Measurements from ENCODE around the gene KLHDC8A.
"Not testable (repeated sequence)": the region's sequence is repeated elsewhere in the genome, so short reads cannot be mapped to it uniquely, and the experiment has no call there.

Gene KLHDC8A

DNA sequence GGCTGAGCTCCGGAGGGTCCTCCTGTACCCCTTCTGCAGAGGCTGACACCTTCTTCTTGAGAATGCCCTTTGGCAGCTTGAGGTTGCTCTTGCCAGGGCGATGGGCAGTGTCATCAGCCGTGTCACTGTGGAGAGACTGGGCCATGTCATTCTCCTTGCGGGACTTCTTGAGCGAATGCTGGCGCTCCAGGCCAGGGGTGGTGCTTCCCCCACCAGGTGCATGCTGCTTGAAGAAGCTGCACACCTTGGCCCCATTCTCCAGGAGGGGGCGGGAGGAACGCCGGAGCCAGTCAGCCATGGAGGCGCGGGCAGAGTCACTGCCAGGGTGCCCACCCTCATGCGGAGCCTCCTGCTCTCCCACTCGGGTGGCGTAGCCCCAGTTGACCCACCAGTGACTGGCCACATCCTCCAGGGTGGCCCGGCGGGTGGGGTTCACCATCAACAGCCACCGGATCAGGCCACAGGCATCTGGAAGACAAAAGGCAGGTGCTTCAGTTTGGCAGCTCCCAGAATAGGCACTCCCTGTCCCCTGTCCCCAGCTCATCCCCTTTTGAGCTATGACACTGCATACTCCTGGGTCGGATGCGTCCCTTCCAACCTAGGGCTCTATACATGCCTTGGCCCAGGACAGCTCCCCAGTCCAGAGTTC, 52.6 kb downstream of the KLHDC8A start:
- DNase-seq (ENCODE audit: insufficient read length, low spot score), result no peak
- no peak for FAIRE-seq
- no peak for TF ChIP-seq SPI1 (IDR thresholded peaks at IDR 0.05; ENCODE audit: low read depth, low read length)
- TF ChIP-seq TAF1 (IDR thresholded peaks at IDR 0.05; ENCODE audit: low read depth, low read length), result no peak

DNA sequence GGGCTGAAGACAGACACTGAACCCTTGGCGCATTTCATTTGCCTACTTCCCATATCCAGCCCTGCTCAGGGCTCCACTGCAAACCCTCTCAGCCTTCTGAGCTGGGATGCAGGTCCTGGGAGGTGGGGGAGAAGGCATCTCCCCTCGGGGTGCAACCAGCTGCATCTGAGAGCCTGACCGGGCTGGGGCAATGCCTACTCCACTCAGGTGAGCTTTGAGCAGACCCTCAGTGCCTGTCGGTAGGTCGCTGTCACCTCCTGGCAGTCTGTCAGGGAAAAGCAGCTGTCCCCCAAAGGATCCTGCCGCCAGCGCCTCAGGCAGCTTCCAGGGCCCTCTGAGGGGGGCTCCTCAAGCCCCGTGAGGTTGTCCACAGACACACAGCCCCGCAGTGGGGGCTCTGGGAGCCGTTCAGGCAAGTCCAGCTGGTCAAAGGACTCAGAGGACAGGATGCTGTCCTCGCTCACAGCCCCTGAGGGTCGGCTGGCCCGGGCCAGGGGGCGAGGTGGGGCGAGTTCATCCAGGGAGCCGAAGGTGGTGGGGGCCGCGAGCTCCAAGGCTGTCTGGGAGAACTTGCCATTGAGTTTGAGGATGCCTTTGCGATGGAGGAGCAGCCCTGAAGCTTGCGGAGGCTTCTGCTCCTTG, 53.4 kb downstream of the KLHDC8A start:
- FAIRE-seq (no peak), DNase-seq (ENCODE audit: insufficient read length, low spot score) (no peak)
- TF ChIP-seq POLR2A (IDR thresholded peaks at IDR 0.05; ENCODE audit: low read depth, low read length) (no peak), SPI1 (IDR thresholded peaks at IDR 0.05; ENCODE audit: low read depth, low read length) (no peak), POU2F2 (IDR thresholded peaks at IDR 0.05; ENCODE audit: low read depth, low read length) (no peak), POLR2AphosphoS5 (IDR thresholded peaks at IDR 0.05; ENCODE audit: low read depth, low read length) (no peak), PAX5 (IDR thresholded peaks at IDR 0.05; ENCODE audit: insufficient read depth, low read length, severe bottlenecking) (no peak), TAF1 (IDR thresholded peaks at IDR 0.05; ENCODE audit: low read depth, low read length) (no peak)

DNA sequence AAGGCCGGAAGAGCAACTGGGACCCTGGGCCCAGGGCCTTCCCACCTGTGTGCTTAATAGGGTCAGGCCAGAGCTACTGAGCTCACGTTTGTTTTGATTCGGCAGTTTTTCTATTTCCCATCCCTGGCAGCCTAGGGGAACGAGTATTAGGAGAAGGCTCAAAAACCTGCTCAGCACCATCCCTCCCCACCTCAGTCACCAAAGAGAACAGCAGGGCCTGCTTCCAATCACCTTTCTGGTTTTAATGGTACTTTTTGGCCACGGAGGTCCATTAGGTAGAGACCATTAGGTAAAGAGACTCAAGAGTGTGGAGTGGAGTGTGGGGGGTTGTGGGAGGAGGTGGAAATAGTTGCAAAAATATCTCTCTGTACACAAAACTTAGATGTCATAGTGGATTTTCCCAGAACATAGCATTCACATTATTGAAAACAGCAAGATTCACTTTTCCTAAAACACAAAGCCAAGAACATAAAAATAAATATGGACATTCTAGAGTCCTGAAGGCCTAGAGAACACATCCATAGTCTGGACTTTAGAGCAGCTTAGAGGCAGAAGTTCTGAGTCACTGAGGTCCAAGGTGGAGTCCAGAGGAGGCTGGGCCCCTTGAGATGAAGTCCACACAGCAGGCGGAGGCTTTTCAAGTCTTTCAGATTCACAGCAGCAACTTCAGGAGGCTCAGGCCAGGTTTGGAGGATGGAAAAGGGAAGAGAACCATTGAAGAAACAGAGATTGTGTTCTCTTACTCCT, 54.7 kb downstream of the KLHDC8A start:
- no peak for TF ChIP-seq PAX5 (IDR thresholded peaks at IDR 0.05; ENCODE audit: insufficient read depth, low read length, severe bottlenecking)
- no peak for TF ChIP-seq POLR2AphosphoS5 (IDR thresholded peaks at IDR 0.05; ENCODE audit: low read depth, low read length)
- TF ChIP-seq POU2F2 (IDR thresholded peaks at IDR 0.05; ENCODE audit: low read depth, low read length), result no peak
- TF ChIP-seq SPI1 (IDR thresholded peaks at IDR 0.05; ENCODE audit: low read depth, low read length), result no peak
- TF ChIP-seq POLR2A (IDR thresholded peaks at IDR 0.05; ENCODE audit: low read depth, low read length), result no peak
- TF ChIP-seq TAF1 (IDR thresholded peaks at IDR 0.05; ENCODE audit: low read depth, low read length), result no peak
- no peak for FAIRE-seq
- DNase-seq (ENCODE audit: insufficient read length, low spot score), result no peak

- no peak for FAIRE-seq
- no peak for DNase-seq (ENCODE audit: insufficient read length, low spot score)
- no peak for TF ChIP-seq POLR2A (IDR thresholded peaks at IDR 0.05; ENCODE audit: low read depth, low read length)
- no peak for TF ChIP-seq TAF1 (IDR thresholded peaks at IDR 0.05; ENCODE audit: low read depth, low read length)
- no peak for TF ChIP-seq SPI1 (IDR thresholded peaks at IDR 0.05; ENCODE audit: low read depth, low read length)
- no peak for TF ChIP-seq POLR2AphosphoS5 (IDR thresholded peaks at IDR 0.05; ENCODE audit: low read depth, low read length)
- no peak for TF ChIP-seq PAX5 (IDR thresholded peaks at IDR 0.05; ENCODE audit: insufficient read depth, low read length, severe bottlenecking)
- TF ChIP-seq POU2F2 (IDR thresholded peaks at IDR 0.05; ENCODE audit: low read depth, low read length), result no peak
Observed at GRCh38 chr1:205301205-205301821, 55.4 kb downstream of the KLHDC8A start.

DNA sequence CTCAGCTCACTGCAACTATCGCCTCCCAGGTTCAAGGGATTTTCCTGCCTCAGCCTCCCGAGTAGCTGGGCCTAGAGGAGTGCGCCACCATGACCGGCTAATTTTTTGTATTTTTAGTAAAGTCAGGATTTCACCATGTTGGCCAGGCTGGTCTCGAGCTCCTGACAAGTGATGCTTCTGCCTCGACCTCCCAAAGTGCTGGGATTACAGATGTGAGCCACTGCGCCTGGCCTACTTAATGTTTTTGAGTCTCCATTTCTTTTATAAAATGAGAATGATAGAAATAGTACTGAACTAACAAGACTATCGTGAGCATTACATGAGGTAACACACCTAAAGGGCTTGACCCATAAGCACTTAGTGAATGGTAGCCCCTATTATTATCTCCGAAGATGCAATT, 56.6 kb downstream of the KLHDC8A start:
- no peak for TF ChIP-seq POU2F2 (IDR thresholded peaks at IDR 0.05; ENCODE audit: low read depth, low read length)
- no peak for TF ChIP-seq TAF1 (IDR thresholded peaks at IDR 0.05; ENCODE audit: low read depth, low read length)
- no peak for TF ChIP-seq POLR2A (IDR thresholded peaks at IDR 0.05; ENCODE audit: low read depth, low read length)
- TF ChIP-seq POLR2AphosphoS5 (IDR thresholded peaks at IDR 0.05; ENCODE audit: low read depth, low read length), result no peak
- TF ChIP-seq PAX5 (IDR thresholded peaks at IDR 0.05; ENCODE audit: insufficient read depth, low read length, severe bottlenecking), result no peak
- no peak for TF ChIP-seq SPI1 (IDR thresholded peaks at IDR 0.05; ENCODE audit: low read depth, low read length)
- no peak for DNase-seq (ENCODE audit: insufficient read length, low spot score)
- FAIRE-seq, result no peak

GRCh38 chr1:205298191-205298994, 58.3 kb downstream of the KLHDC8A start:
- FAIRE-seq, result no peak

GRCh38 chr1:205297546-205298177, 59.1 kb downstream of the KLHDC8A start:
- not testable (repeated sequence) for DNase-seq (ENCODE audit: insufficient read length, low spot score); FAIRE-seq

More at GRCh38 chr1:205298191-205298994, 58.3 kb downstream of the KLHDC8A start:
- no peak for TF ChIP-seq PAX5 (IDR thresholded peaks at IDR 0.05; ENCODE audit: insufficient read depth, low read length, severe bottlenecking)
- TF ChIP-seq POU2F2 (IDR thresholded peaks at IDR 0.05; ENCODE audit: low read depth, low read length), result no peak
- TF ChIP-seq POLR2A (IDR thresholded peaks at IDR 0.05; ENCODE audit: low read depth, low read length), result no peak
- DNase-seq (ENCODE audit: insufficient read length, low spot score), result no peak

DNA sequence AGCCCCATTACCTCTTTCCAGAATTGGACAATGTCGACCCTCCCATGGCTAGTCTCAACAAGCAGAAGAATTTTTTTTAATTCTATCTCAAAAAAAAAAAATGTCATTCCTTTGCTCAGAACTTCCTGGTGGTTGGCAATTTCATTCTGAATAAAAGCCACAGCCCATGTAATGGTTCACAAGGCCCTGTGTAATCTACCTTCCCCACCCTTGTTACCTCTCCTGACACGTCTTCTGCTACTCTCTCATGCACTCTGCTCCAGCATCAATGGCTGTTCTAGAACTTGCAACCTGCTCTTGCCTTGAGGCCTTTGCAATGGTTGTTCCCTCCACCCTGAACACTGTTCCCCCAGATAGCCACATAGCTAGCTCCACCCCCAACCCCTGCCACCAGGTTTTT, 60.6 kb downstream of the KLHDC8A start:
- no peak for DNase-seq (ENCODE audit: insufficient read length, low spot score)
- FAIRE-seq, result no peak
- TF ChIP-seq POLR2AphosphoS5 (IDR thresholded peaks at IDR 0.05; ENCODE audit: low read depth, low read length), result no peak
- no peak for TF ChIP-seq TAF1 (IDR thresholded peaks at IDR 0.05; ENCODE audit: low read depth, low read length)
- TF ChIP-seq SPI1 (IDR thresholded peaks at IDR 0.05; ENCODE audit: low read depth, low read length), result no peak
- no peak for TF ChIP-seq POLR2A (IDR thresholded peaks at IDR 0.05; ENCODE audit: low read depth, low read length)
- TF ChIP-seq POU2F2 (IDR thresholded peaks at IDR 0.05; ENCODE audit: low read depth, low read length), result no peak
- no peak for TF ChIP-seq PAX5 (IDR thresholded peaks at IDR 0.05; ENCODE audit: insufficient read depth, low read length, severe bottlenecking)

GRCh38 chr1:205294934-205295333, 61.8 kb downstream of the KLHDC8A start:
- FAIRE-seq (no peak), DNase-seq (ENCODE audit: insufficient read length, low spot score) (no peak)
- TF ChIP-seq SPI1 (IDR thresholded peaks at IDR 0.05; ENCODE audit: low read depth, low read length) (no peak), PAX5 (IDR thresholded peaks at IDR 0.05; ENCODE audit: insufficient read depth, low read length, severe bottlenecking) (no peak), TAF1 (IDR thresholded peaks at IDR 0.05; ENCODE audit: low read depth, low read length) (no peak), POU2F2 (IDR thresholded peaks at IDR 0.05; ENCODE audit: low read depth, low read length) (no peak), POLR2A (IDR thresholded peaks at IDR 0.05; ENCODE audit: low read depth, low read length) (no peak), POLR2AphosphoS5 (IDR thresholded peaks at IDR 0.05; ENCODE audit: low read depth, low read length) (no peak)
